HG02610 (cell line): ENCODE measurements around the gene UPK1A.
"Not testable (repeated sequence)": the region's sequence is repeated elsewhere in the genome, so short reads cannot be mapped to it uniquely, and the experiment has no call there.

Experiments used
- ATAC-seq: cut with Tn5 transposase; IDR thresholded peaks from one replicate; pipeline ENCODE4 v1.9.1; 2021; ENCODE audit warnings: mild to moderate bottlenecking, moderate library complexity; ENCODE audit not compliant: unreplicated experiment

Gene UPK1A

GRCh38 chr19:35644206-35644986 lies 21.9 kb upstream of the UPK1A start:
- ATAC-seq, result peak; percentile 71

- ATAC-seq, result no peak
Measured at GRCh38 chr19:35644987-35645679, 21.2 kb upstream of the UPK1A start.

- ATAC-seq, result no peak
Measured at GRCh38 chr19:35645680-35646511, 20.4 kb upstream of the UPK1A start.

GRCh38 chr19:35648017-35648961 lies 18.0 kb upstream of the UPK1A start, which contains the start of gene COX6B1:
Gene COX6B1 (plus strand): TSS chr19:35648323. CDS start chr19:35651244, 2,921 bp downstream.
- peak; percentile 62 for ATAC-seq

- ATAC-seq, result no peak
Measured at GRCh38 chr19:35650581-35650980, 15.7 kb upstream of the UPK1A start.

GRCh38 chr19:35654828-35655227 lies 11.5 kb upstream of the UPK1A start:
- not testable (repeated sequence) for ATAC-seq

GRCh38 chr19:35655600-35655999 lies 10.7 kb upstream of the UPK1A start:
- no peak for ATAC-seq

- ATAC-seq, result no peak
Measured at GRCh38 chr19:35656700-35657099, 9.6 kb upstream of the UPK1A start.

GRCh38 chr19:35657904-35658700 lies 8.2 kb upstream of the UPK1A start:
- ATAC-seq, result no peak

GRCh38 chr19:35661995-35662340 lies 4.3 kb upstream of the UPK1A start:
- no peak for ATAC-seq

- no peak for ATAC-seq
Measured at GRCh38 chr19:35663981-35664380, 2.3 kb upstream of the UPK1A start.

- no peak for ATAC-seq
Measured at GRCh38 chr19:35665157-35665556, 1.2 kb upstream of the UPK1A start.

GRCh38 chr19:35665604-35666003 lies 713 bp upstream of the UPK1A start:
- no peak for ATAC-seq

- no peak for ATAC-seq
Measured at GRCh38 chr19:35669566-35669965, 3.2 kb downstream of the UPK1A start.

- no peak for ATAC-seq
Measured at GRCh38 chr19:35669974-35670373, 3.7 kb downstream of the UPK1A start.

GRCh38 chr19:35670686-35671085 lies 4.4 kb downstream of the UPK1A start:
- ATAC-seq, result no peak

GRCh38 chr19:35671818-35672217 lies 5.5 kb downstream of the UPK1A start:
- no peak for ATAC-seq

- peak; percentile 44 for ATAC-seq
Measured at GRCh38 chr19:35673121-35673804, 6.9 kb downstream of the UPK1A start.

- no peak for ATAC-seq
Measured at GRCh38 chr19:35675589-35676140, 9.3 kb downstream of the UPK1A start.
